WTC11 (cell line): Measurements from ENCODE around the gene SLC35A3.

Experiments used
- CTCF ChIP-seq: fragments of 200-600 bp; IDR thresholded peaks from 2 replicates; pipeline ENCODE4 v1.8.0; 2022; ENCODE audit warnings: antibody characterized with exemption
- ETV6 ChIP-seq: sonication (generic); formaldehyde crosslinking; IDR thresholded peaks from 2 replicates; pipeline ENCODE4 v1.8.1; 2022; ENCODE audit warnings: mild to moderate bottlenecking, missing genetic modification reagents
- HMGXB4 ChIP-seq: sonication (generic); formaldehyde crosslinking; IDR thresholded peaks from 2 replicates; pipeline ENCODE4 v1.8.1; 2023; ENCODE audit warnings: mild to moderate bottlenecking, moderate library complexity, missing genetic modification reagents
- TEAD4 ChIP-seq: sonication (generic); formaldehyde crosslinking; IDR thresholded peaks from 2 replicates; pipeline ENCODE4 v1.8.0; 2022; ENCODE audit warnings: mild to moderate bottlenecking, missing genetic modification reagents

GRCh38 chr1:99978218-99978617, 8.4 kb downstream of the SLC35A3 start:
- no peak for TF ChIP-seq ETV6
- no peak for TF ChIP-seq TEAD4 (CRISPR knock-in tag)
- no peak for TF ChIP-seq CTCF
- no peak for TF ChIP-seq HMGXB4 (CRISPR knock-in tag)
